Common myeloid progenitor, CD34-positive (primary cell): Measurements from ENCODE around the gene SECISBP2.

Experiments
- CTCF ChIA-PET: fragments of 350-600 bp; sonication (Branson Sonifier 250); formaldehyde crosslinking; loops from one replicate; lab custom pipeline; 2021; ENCODE audit warnings: antibody characterized with exemption; lab: Charles Lee
- POLR2A ChIA-PET: fragments of 350-600 bp; sonication (Branson Sonifier 250); formaldehyde crosslinking; loops from one replicate; lab custom pipeline; 2021; ENCODE audit warnings: antibody characterized with exemption; lab: Charles Lee
- DNase-seq, 3 donors: peaks; one replicate each; pipeline versions ENCODE4 v3.0.0 to v3.0.0-alpha.2; 2013
- H3K27ac ChIP-seq, 2 experiments: 1 replicate in 1 of 2; 2 replicates in 1 of 2; pipeline ENCODE4 v1.7.0; 2013; ENCODE audit warnings: inconsistent platforms in 2 of 2, low read length in 2 of 2, mild to moderate bottlenecking in 2 of 2, low read depth in 1 of 2, moderate library complexity in 1 of 2; ENCODE audit not compliant: severe bottlenecking in 2 of 2, insufficient read depth in 1 of 2, poor library complexity in 1 of 2
- H3K27me3 ChIP-seq, 5 experiments: replicated peaks in 2 of 5; 1 replicate in 3 of 5; 2 replicates in 2 of 5; pipeline versions ENCODE4 v1.6.1 to v1.7.0; 2013; ENCODE audit warnings: low read length in 4 of 5, mild to moderate bottlenecking in 2 of 5, moderate library complexity in 2 of 5, inconsistent platforms in 1 of 5; ENCODE audit not compliant: insufficient read depth in 5 of 5, control insufficient read depth in 4 of 5
- H3K36me3 ChIP-seq, 4 experiments: 1 replicate in 2 of 4; 2 replicates in 2 of 4; pipeline versions ENCODE4 v1.6.1 to v1.7.0; 2013; ENCODE audit warnings: low read length in 3 of 4, control low read depth in 1 of 4, mild to moderate bottlenecking in 1 of 4; ENCODE audit not compliant: control insufficient read depth in 4 of 4, insufficient read depth in 4 of 4
- H3K4me1 ChIP-seq, 4 experiments: 1 replicate in 3 of 4; 2 replicates in 1 of 4; pipeline versions ENCODE4 v1.6.1 to v1.7.1; 2013; ENCODE audit warnings: low read length in 3 of 4, mild to moderate bottlenecking in 3 of 4, control low read depth in 1 of 4, inconsistent platforms in 1 of 4, moderate library complexity in 1 of 4; ENCODE audit not compliant: control insufficient read depth in 4 of 4, insufficient read depth in 4 of 4; ENCODE audit errors: control extremely low read depth in 1 of 4
- H3K4me3 ChIP-seq, 7 experiments: 1 replicate in 4 of 7; 2 replicates in 3 of 7; pipeline versions ENCODE4 v1.5.1 to v1.7.0; 2013; ENCODE audit warnings: mild to moderate bottlenecking in 7 of 7, low read length in 6 of 7, moderate library complexity in 6 of 7, inconsistent platforms in 2 of 7, low read depth in 2 of 7, control low read depth in 1 of 7; ENCODE audit not compliant: insufficient read depth in 4 of 7, control insufficient read depth in 1 of 7; ENCODE audit errors: extremely low read depth in 1 of 7
- H3K9me3 ChIP-seq, 5 experiments: 1 replicate in 4 of 5; 2 replicates in 1 of 5; pipeline versions ENCODE4 v1.6.1 to v1.7.1; 2013; ENCODE audit warnings: low read length in 4 of 5, mild to moderate bottlenecking in 2 of 5, inconsistent platforms in 1 of 5, low read depth in 1 of 5, moderate library complexity in 1 of 5; ENCODE audit not compliant: control insufficient read depth in 4 of 5, insufficient read depth in 2 of 5; ENCODE audit errors: control extremely low read depth in 1 of 5
- WGBS: methylation state at CpG from one replicate; pipeline ENCODE4 v1.1.5; 2013; ENCODE audit not compliant: insufficient coverage; 5-methylcytosine and 5-hydroxymethylcytosine counted together

Gene SECISBP2

DNA sequence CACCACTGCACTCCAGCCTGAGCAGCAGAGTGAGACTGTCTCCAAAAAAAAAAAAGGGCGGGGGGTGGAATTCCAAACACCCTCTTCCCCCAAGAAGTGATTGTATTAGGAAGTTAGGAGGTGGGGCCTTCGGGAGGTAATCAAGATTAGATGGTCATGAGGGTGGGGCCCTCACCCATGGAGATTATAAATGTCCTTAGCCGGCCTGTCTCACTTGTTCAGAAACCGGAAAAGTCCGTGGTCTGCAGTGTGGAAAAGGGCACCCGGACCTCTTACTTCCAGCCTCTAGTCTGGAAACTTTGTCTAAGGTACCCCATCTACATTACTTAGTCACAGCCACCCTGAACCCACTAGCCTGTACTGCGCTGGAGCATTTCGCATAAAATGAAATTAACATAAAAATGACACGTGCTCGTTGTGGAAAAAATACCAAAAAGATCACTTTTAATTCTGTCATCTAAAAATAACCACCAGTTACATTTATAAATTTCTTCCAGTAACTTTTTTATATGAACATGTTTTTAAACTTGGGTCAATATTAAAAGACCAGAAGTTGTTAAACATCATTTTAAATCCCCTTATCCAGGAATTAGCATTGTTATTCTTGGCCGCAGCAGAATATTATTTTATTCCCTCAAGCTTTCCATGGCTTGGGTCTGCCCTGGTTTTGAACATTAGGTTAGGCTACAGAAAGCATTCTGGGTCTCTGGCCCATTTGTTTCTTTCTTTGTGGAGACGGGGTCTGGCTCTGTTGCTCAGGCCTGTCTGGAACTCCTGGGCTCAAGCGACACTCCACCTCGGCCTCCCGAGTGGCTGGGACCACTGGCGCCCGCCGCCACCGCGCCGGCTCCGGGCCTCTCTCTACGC, 8.5 kb upstream of the SECISBP2 start:
- Histone ChIP-seq H3K9me3 (no peaks in the 10 kb centered on the region), H3K27ac (peak overlapping the region; percentile 97 to 99), H3K4me3 (peak overlapping the region; percentile 52 to 84 (median 78)), H3K4me1 (peaks cover 25 to 36% (median 34%) of the 10 kb centered on the region in 4 experiments), H3K36me3 (peaks cover 0 to 13% (median 2%) of the 10 kb centered on the region in 4 experiments), H3K27me3 (no peaks in the 10 kb centered on the region)
- peak in 2 of 3 donors; percentile 43 to 50 for DNase-seq
- CTCF ChIA-PET, result no interaction called here
- WGBS, result 22% methylated on average over 18 of the region's 23 CpGs
- POLR2A ChIA-PET, result interaction anchor here (0.6 to 1.7 kb wide), 5 partner anchors 9 to 987 kb away, joined by 3 to 11 read pairs (median 4); partner anchors contain the start of gene SECISBP2

- peak within 1 kb of the TSS; percentile 58 to 100 (median 97) for H3K4me3 ChIP-seq
- peak; percentile 100 for DNase-seq
- peak within 1 kb of the TSS; percentile 97 to 99 for H3K27ac ChIP-seq
- H3K36me3 ChIP-seq, result peaks cover 0 to 20% (median 5%) of the 10 kb centered on the region in 4 experiments
- CTCF ChIA-PET, result no interaction called here
- no peaks in the 10 kb centered on the region for H3K27me3 ChIP-seq
- no peaks in the 10 kb centered on the region for H3K9me3 ChIP-seq
- H3K4me1 ChIP-seq, result peaks cover 25 to 39% (median 35%) of the 10 kb centered on the region in 4 experiments
- POLR2A ChIA-PET, result interaction anchor here (0.6 to 1.7 kb wide), 5 partner anchors 8 to 988 kb away, joined by 3 to 11 read pairs (median 4); partner anchors contain the start of gene SECISBP2
- 0% methylated on average over 75 of the region's 86 CpGs for WGBS
Measured at GRCh38 chr9:89310475-89311345, 7.6 kb upstream of the SECISBP2 start, which contains the start of gene CKS2. TSS of gene CKS2 (plus strand) at chr9:89311195. CDS start at chr9:89311293, 98 bp downstream.

- Histone ChIP-seq H3K4me3 (peak overlapping the region; percentile 58 to 100 (median 97)), H3K36me3 (peaks cover 0 to 25% (median 9%) of the 10 kb centered on the region in 4 experiments), H3K27ac (peak overlapping the region; percentile 85 to 99), H3K4me1 (peaks cover 25 to 39% (median 35%) of the 10 kb centered on the region in 4 experiments), H3K27me3 (no peaks in the 10 kb centered on the region), H3K9me3 (no peaks in the 10 kb centered on the region)
- ChIA-PET CTCF (interaction anchor here (1.4 kb wide), 1 partner anchor 13 kb away, joined by 5 read pairs; no protein-coding TSS in a partner anchor), POLR2A (interaction anchor here (0.6 to 1.7 kb wide), 2 partner anchors 32 to 156 kb away, joined by 4 to 11 read pairs; no protein-coding TSS in a partner anchor)
- peak in 1 of 3 donors; percentile 13 for DNase-seq
- under 1% methylated on average over 33 of the region's 54 CpGs for WGBS
Measured at GRCh38 chr9:89311346-89312221, 6.7 kb upstream of the SECISBP2 start.

- peaks cover 4 to 31% (median 13%) of the 10 kb centered on the region in 4 experiments for H3K36me3 ChIP-seq
- ChIA-PET POLR2A (interaction anchor here (0.6 kb wide), 1 partner anchor 155 kb away, joined by 4 read pairs; no protein-coding TSS in a partner anchor), CTCF (interaction anchor here (1.4 kb wide), 1 partner anchor 12 kb away, joined by 5 read pairs; no protein-coding TSS in a partner anchor)
- peak overlapping the region in 6 of 7 experiments; percentile 77 to 100 (median 97) for H3K4me3 ChIP-seq
- H3K27ac ChIP-seq, result peak overlapping the region; percentile 85 to 99
- peak in 2 of 3 donors; percentile 41 to 49 for DNase-seq
- no peaks in the 10 kb centered on the region for H3K9me3 ChIP-seq
- WGBS, result 0% methylated on average over 5 of the region's 8 CpGs
- H3K4me1 ChIP-seq, result peaks cover 25 to 41% (median 35%) of the 10 kb centered on the region in 4 experiments
- H3K27me3 ChIP-seq, result no peaks in the 10 kb centered on the region
Measured at GRCh38 chr9:89312222-89312571, 6.1 kb upstream of the SECISBP2 start.

GRCh38 chr9:89313842-89314241, 4.5 kb upstream of the SECISBP2 start:
- peaks cover 33 to 51% (median 43%) of the 10 kb centered on the region in 4 experiments for H3K4me1 ChIP-seq
- H3K27me3 ChIP-seq, result no peaks in the 10 kb centered on the region
- no peaks in the 10 kb centered on the region for H3K9me3 ChIP-seq
- no CpG with 5 or more reads among the region's 1 CpG for WGBS
- no peak for DNase-seq
- H3K27ac ChIP-seq, result peak overlapping the region; percentile 17 to 99
- ChIA-PET CTCF (no interaction called here), POLR2A (interaction anchor here (1.4 kb wide), 1 partner anchor 235 kb away, joined by 3 read pairs; no protein-coding TSS in a partner anchor)
- peak overlapping the region in 4 of 7 experiments; percentile 3 to 100 (median 87) for H3K4me3 ChIP-seq
- H3K36me3 ChIP-seq, result peaks cover 5 to 36% (median 16%) of the 10 kb centered on the region in 4 experiments
